IMR-90 (cell line): ENCODE data around the gene SMCO4. TPM values are rescaled to one million over a fixed set of nuclear protein-coding genes. Genes with fewer than 3 reads are reported as not detected.

ENCODE experiments used
- ATAC-seq: fragments of 200-7000 bp; cut with Tn5 transposase; 2 replicates; pipeline ENCODE4 v1.9.1; 2020; ENCODE audit warnings: low read depth, mild to moderate bottlenecking, moderate library complexity
- BruUV-seq: library from RNA; stranded (reverse); fragments of 400-500 nt; replicated peaks from 2 replicates; lab custom pipeline; 2021; lab: Mats Ljungman, UMichigan
- CTCF ChIA-PET: fragments of 300-600 bp; formaldehyde crosslinking; extraction: SDS; loops from one replicate; lab custom pipeline; 2021; ENCODE audit warnings: antibody characterized with exemption; lab: Yijun Ruan, JAX
- POLR2A ChIA-PET: fragments of 300-600 bp; sonication (Branson Sonifier 250); formaldehyde crosslinking; loops from one replicate; lab custom pipeline; 2022; ENCODE audit warnings: antibody characterized with exemption; ENCODE audit not compliant: unreplicated experiment; lab: Charles Lee
- DNase-seq: peaks from one replicate; pipeline ENCODE4 v3.0.0; 2013
- H2AFZ ChIP-seq: replicated peaks from 2 replicates; pipeline ENCODE3; 2013; ENCODE audit warnings: low read length, mild to moderate bottlenecking; ENCODE audit not compliant: poor library complexity
- H2AK5ac ChIP-seq: 2 replicates; pipeline ENCODE4 v1.6.1; 2013; ENCODE audit warnings: low read depth, low read length, inconsistent platforms
- H2AK9ac ChIP-seq: replicated peaks from 2 replicates; pipeline ENCODE3; 2013; ENCODE audit warnings: mild to moderate bottlenecking, low read depth, low read length, moderate library complexity; ENCODE audit not compliant: poor library complexity
- H2BK120ac ChIP-seq: 2 replicates; pipeline ENCODE4 v1.6.1; 2013; ENCODE audit warnings: low read depth, low read length, inconsistent platforms
- H2BK15ac ChIP-seq: 3 replicates; pipeline ENCODE4 v1.6.1; 2013; ENCODE audit warnings: low read depth, low read length, inconsistent platforms
- H2BK20ac ChIP-seq: 2 replicates; pipeline ENCODE4 v1.6.1; 2013; ENCODE audit warnings: low read depth, mild to moderate bottlenecking, inconsistent platforms, low read length, moderate library complexity
- H2BK5ac ChIP-seq: 2 replicates; pipeline ENCODE4 v1.6.1; 2013; ENCODE audit warnings: mild to moderate bottlenecking, low read depth, low read length, inconsistent platforms; ENCODE audit not compliant: poor library complexity, severe bottlenecking
- H3K14ac ChIP-seq: replicated peaks from 2 replicates; pipeline ENCODE4 v1.6.1; 2013; ENCODE audit warnings: low read depth, low read length, inconsistent platforms
- H3K18ac ChIP-seq: 2 replicates; pipeline ENCODE4 v1.6.1; 2013; ENCODE audit warnings: low read depth, low read length, control low read depth
- H3K23ac ChIP-seq: 2 replicates; pipeline ENCODE4 v1.6.1; 2013; ENCODE audit warnings: low read depth, low read length, inconsistent platforms
- H3K27ac ChIP-seq: 2 replicates; pipeline ENCODE4 v1.5.1; 2013; ENCODE audit warnings: mild to moderate bottlenecking, control low read depth, low read length; ENCODE audit not compliant: insufficient read depth
- H3K27me3 ChIP-seq: 2 replicates; pipeline ENCODE4 v1.6.1; 2013; ENCODE audit warnings: low read length; ENCODE audit not compliant: control insufficient read depth, insufficient read depth
- H3K36me3 ChIP-seq: 2 replicates; pipeline ENCODE4 v1.6.1; 2013; ENCODE audit warnings: low read length, mixed read lengths; ENCODE audit not compliant: control insufficient read depth, insufficient read depth
- H3K4ac ChIP-seq: 2 replicates; pipeline ENCODE4 v1.6.1; 2013; ENCODE audit warnings: low read depth, low read length, inconsistent platforms
- H3K4me1 ChIP-seq: 2 replicates; pipeline ENCODE4 v1.6.1; 2013; ENCODE audit warnings: low read length, mixed read lengths; ENCODE audit not compliant: control insufficient read depth, insufficient read depth
- H3K4me2 ChIP-seq: 2 replicates; pipeline ENCODE4 v1.6.1; 2013; ENCODE audit warnings: low read depth, mild to moderate bottlenecking, control low read depth, low read length, moderate library complexity
- H3K4me3 ChIP-seq: 2 replicates; pipeline ENCODE4 v1.5.1; 2013; ENCODE audit warnings: low read depth, mild to moderate bottlenecking, control low read depth, low read length, moderate library complexity; ENCODE audit not compliant: insufficient read depth
- H3K56ac ChIP-seq: 2 replicates; pipeline ENCODE4 v1.6.1; 2013; ENCODE audit warnings: low read length, inconsistent platforms; ENCODE audit not compliant: insufficient read depth; ENCODE audit errors: extremely low read depth
- H3K79me1 ChIP-seq, 2 experiments: 2 replicates each; pipeline ENCODE4 v1.6.1; 2013; ENCODE audit warnings: low read length in 2 of 2, inconsistent platforms in 1 of 2, low read depth in 1 of 2
- H3K9ac ChIP-seq: 2 replicates; pipeline ENCODE4 v1.6.1; 2013; ENCODE audit warnings: low read depth, low read length, control low read depth
- H3K9me1 ChIP-seq: 2 replicates; pipeline ENCODE4 v1.6.1; 2013; ENCODE audit warnings: low read length, inconsistent platforms; ENCODE audit not compliant: insufficient read depth
- H3K9me3 ChIP-seq: 2 replicates; pipeline ENCODE4 v1.6.1; 2013; ENCODE audit warnings: low read length; ENCODE audit not compliant: control insufficient read depth, insufficient read depth
- H4K20me1 ChIP-seq: 2 replicates; pipeline ENCODE4 v1.6.1; 2013; ENCODE audit warnings: low read length, inconsistent platforms; ENCODE audit not compliant: insufficient read depth
- H4K5ac ChIP-seq: 2 replicates; pipeline ENCODE4 v1.6.1; 2013; ENCODE audit warnings: mild to moderate bottlenecking, low read depth, low read length, control low read depth
- H4K8ac ChIP-seq, 2 experiments: 2 replicates each; pipeline ENCODE4 v1.6.1; 2013; ENCODE audit warnings: low read depth in 2 of 2, low read length in 2 of 2, control low read depth in 1 of 2, inconsistent platforms in 1 of 2
- H4K91ac ChIP-seq: 2 replicates; pipeline ENCODE4 v1.6.1; 2013; ENCODE audit warnings: low read depth, low read length, inconsistent platforms; ENCODE audit not compliant: insufficient read depth
- BHLHE40 ChIP-seq: fragments of 150-350 bp; IDR thresholded peaks from 2 replicates; pipeline ENCODE4 v1.6.1; 2016; ENCODE audit warnings: mild to moderate bottlenecking, low read depth, low read length
- CHD1 ChIP-seq: IDR thresholded peaks from 2 replicates; pipeline ENCODE4 v1.6.1; 2012; ENCODE audit warnings: low read depth, low read length, improper control_type of control experiment
- ELK1 ChIP-seq: fragments of 150-350 bp; IDR thresholded peaks from 2 replicates; pipeline ENCODE4 v1.6.1; 2016; ENCODE audit warnings: low read depth, mild to moderate bottlenecking, low read length, moderate library complexity, borderline replicate concordance
- MAFK ChIP-seq: IDR thresholded peaks from 2 replicates; pipeline ENCODE4 v1.6.1; 2012; ENCODE audit warnings: low read depth, low read length, improper control_type of control experiment
- MXI1 ChIP-seq: IDR thresholded peaks from 2 replicates; pipeline ENCODE4 v1.6.1; 2012; ENCODE audit warnings: low read depth, mild to moderate bottlenecking, low read length, moderate library complexity, borderline replicate concordance
- POLR2A ChIP-seq: IDR thresholded peaks from 2 replicates; pipeline ENCODE4 v1.6.1; 2012; ENCODE audit warnings: mild to moderate bottlenecking, low read depth, low read length
- USF2 ChIP-seq: fragments of 150-350 bp; IDR thresholded peaks from 2 replicates; pipeline ENCODE4 v1.6.1; 2017; ENCODE audit warnings: mild to moderate bottlenecking, antibody characterized with exemption, low read length, low read depth
- WGBS, 2 experiments: methylation state at CpG; one replicate each; pipeline versions ENCODE4 v1.1.5 to v1.1.7; 2013; ENCODE audit warnings: missing lambda C conversion rate in 2 of 2; ENCODE audit not compliant: insufficient read length in 1 of 2; ENCODE audit errors: extremely low coverage in 2 of 2; 5-methylcytosine and 5-hydroxymethylcytosine counted together
- dilution Hi-C: fragments of 300-500 bp; cut with HindIII; formaldehyde crosslinking; loops from one replicate; pipeline ENCODE4 v1.14.3; 2018; ENCODE audit warnings: low sequenced_read_pairs; ENCODE audit not compliant: unreplicated experiment
- in situ Hi-C: fragments of 300-500 bp; cut with MboI; formaldehyde crosslinking; loops from 3 replicates; pipeline ENCODE4 v1.14.3; 2019; ENCODE audit warnings: low sequenced_read_pairs, inconsistent platforms, mixed read lengths
- intact Hi-C: fragments of 100-400 bp; cut with micrococcal nuclease; formaldehyde crosslinking; loops from 2 replicates; pipeline ENCODE4 v1.10.0; 2022
- polyA plus RNA-seq, 3 experiments: library from polyadenylated mRNA; depleted of rRNA; stranded (reverse); fragments of >200 nt; gene quantifications; 2 replicates each; pipeline ENCODE4 v1.2.3, GENCODE V29; 2012; ENCODE audit warnings: low replicate concordance in 1 of 3
- total RNA-seq: library from RNA; depleted of rRNA; stranded (reverse); fragments of >200 nt; gene quantifications from 2 replicates; pipeline ENCODE4 v1.2.3, GENCODE V29; 2012

SMCO4 gene
- total and polyA plus RNA-seq, 2 of the 4 experiments (the other 2 are of a cell fraction), result 2.2 to 17.7 TPM

- BruUV-seq, result no TSS peak
These were observed 32.9 kb downstream of the SMCO4 start for GRCh38 chr11:93510196-93510873.

More at GRCh38 chr11:93510196-93510873, 32.9 kb downstream of the SMCO4 start:
- ChIA-PET CTCF (no interaction called here), POLR2A (no interaction called here)
- H4K91ac ChIP-seq, result no peak overlapping the region
- DNase-seq (no peak), ATAC-seq (no peak)
- H3K27ac ChIP-seq, result no peak overlapping the region
- H3K9me1 ChIP-seq, result peaks cover 3% of the 10 kb centered on the region; the same call in 1 of the 2 replicates
- no peak overlapping the region for H3K14ac ChIP-seq
- H2BK5ac ChIP-seq, result no peak overlapping the region
- no peak overlapping the region for H3K4me2 ChIP-seq
- no peak overlapping the region for H3K18ac ChIP-seq
- H2AK5ac ChIP-seq, result no peak overlapping the region
- H2BK15ac ChIP-seq, result no peak overlapping the region
- in situ Hi-C loops, result no loop called here
- intact Hi-C loops, result no loop called here
- H4K20me1 ChIP-seq, result no peaks in the 10 kb centered on the region
- dilution Hi-C loops, result no loop called here
- H2AFZ ChIP-seq, result no peak overlapping the region
- H3K4ac ChIP-seq, result no peak overlapping the region
- no peak overlapping the region for H4K8ac ChIP-seq
- H2AK9ac ChIP-seq, result no peak overlapping the region
- H3K9ac ChIP-seq, result no peak overlapping the region
- H2BK120ac ChIP-seq, result no peak overlapping the region
- H3K36me3 ChIP-seq, result no peaks in the 10 kb centered on the region
- H3K23ac ChIP-seq, result no peak overlapping the region
- no peak overlapping the region for H3K4me3 ChIP-seq
- no peaks in the 10 kb centered on the region for H3K27me3 ChIP-seq
- H3K9me3 ChIP-seq, result no peaks in the 10 kb centered on the region
- no peak overlapping the region for H3K56ac ChIP-seq
- H2BK20ac ChIP-seq, result no peak overlapping the region
- H4K5ac ChIP-seq, result no peak overlapping the region
- WGBS, 2 experiments, result no CpG with 5 or more reads among the region's 3 CpGs
- H3K4me1 ChIP-seq, result no peaks in the 10 kb centered on the region
- no peak for TF ChIP-seq MAFK
- no peak for TF ChIP-seq ELK1
- no peak for TF ChIP-seq CHD1
- no peak for TF ChIP-seq MXI1
- TF ChIP-seq USF2, result no peak
- no peak for TF ChIP-seq BHLHE40
- no peak for TF ChIP-seq POLR2A
- H3K79me1 ChIP-seq, result no peaks in the 10 kb centered on the region; a peak in 1 of 4 replicates
